ENCODE data around the gene COL9A3.
"Not testable (repeated sequence)": the region's sequence is repeated elsewhere in the genome, so short reads cannot be mapped to it uniquely, and the experiment has no call there.

Gene COL9A3

DNA sequence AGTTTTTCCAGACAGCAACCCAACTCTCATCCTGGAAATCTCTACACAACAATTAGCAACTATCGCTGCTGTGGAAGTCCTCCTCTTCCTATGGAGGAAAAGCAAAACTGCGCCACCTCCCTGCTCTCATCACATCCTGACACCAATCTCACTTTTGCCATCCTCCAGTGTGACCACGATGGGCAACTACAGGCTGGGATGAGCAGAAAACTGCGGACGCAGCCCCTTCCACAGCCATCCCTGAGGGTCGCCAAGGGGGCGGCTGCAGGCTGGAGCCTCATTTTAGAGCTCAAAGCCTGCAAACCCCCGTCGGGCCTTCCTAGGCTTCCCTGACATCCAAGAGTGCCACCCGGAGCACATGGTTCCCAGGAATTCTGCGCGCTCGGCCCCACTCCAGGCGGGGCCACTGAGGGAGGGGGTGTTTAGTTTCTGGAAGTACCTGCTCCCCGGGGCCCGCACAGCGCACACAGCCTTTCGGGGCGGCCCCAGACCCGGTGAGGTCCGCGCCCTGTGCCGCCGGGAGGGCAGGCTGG lies 43.6 kb downstream of the COL9A3 start:
- DNase-seq: no peak

DNA sequence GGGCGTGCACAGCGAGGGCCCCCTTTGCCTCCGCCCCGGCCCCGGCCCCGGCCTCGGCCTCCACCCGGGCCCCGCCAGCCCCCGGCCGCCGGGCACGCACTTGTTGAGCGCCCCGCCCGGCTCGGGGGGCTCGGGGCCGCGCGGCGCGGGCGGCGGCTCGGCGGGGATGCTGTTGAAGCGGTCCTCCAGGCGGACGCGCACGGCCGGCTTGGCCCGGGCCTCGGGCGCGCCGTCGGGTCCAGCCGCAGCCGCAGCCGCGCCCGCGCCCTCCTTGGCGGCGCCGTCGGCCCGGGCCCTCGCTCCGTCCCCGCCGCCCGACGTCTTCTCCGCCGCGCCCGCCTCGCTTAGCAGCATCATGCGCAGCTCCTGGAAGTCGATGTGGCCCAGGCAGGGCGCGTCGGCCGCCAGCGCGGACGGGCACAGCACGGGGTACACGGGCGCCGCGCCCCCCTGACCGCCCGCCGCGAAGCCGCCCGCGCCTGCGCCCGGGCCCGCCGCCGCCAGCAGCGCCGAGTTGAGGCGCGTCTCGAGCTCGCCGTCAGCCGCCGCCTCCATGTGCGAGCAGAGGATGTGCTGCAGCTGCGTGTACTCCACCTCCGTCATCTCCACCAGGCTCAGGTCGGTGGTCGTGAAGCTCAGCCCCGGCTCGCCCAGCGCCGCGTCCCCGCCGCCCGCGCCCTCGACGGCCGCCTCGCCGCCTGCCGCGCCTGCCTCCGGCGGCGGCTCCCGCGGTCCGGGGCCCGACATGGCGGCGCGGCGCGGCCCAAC lies 44.3 kb downstream of the COL9A3 start:
- no peak for DNase-seq

DNA sequence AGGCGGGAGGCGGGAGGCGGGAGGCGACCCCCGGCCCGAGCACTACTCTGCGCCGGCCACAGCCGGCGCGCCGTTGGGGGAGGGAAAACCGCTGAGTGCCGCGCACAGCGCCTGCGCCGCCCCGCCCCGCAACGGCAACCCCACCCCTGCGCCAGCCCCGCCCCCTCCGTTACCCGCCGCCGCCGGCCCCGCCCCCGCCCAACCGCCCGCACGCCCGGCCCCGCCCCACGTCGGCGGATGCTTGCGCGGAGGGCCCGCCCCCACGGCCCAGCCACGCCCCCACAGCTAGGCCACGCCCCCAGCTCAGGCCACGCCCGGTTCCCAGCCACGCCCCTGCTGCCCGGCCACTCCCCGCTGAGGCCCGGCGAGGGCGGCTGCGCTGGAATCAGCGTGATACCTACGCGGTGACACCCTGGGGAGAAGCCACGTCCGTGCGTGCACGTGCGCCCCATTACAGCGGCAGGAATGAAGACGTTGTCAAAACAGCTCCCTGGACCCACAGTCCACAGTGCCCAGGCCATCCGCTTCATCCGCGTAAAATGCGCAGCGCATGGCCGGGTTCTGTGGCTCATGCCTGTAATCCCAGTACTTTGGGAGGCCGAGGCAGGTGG lies 45.0 kb downstream of the COL9A3 start, which contains the start of gene TCFL5:
TCFL5 (minus strand) TSS at position 97 of the 611 bp plus-strand sequence. CDS start 152 bp downstream, outside the sequence.
- DNase-seq: peak; percentile 76

DNA sequence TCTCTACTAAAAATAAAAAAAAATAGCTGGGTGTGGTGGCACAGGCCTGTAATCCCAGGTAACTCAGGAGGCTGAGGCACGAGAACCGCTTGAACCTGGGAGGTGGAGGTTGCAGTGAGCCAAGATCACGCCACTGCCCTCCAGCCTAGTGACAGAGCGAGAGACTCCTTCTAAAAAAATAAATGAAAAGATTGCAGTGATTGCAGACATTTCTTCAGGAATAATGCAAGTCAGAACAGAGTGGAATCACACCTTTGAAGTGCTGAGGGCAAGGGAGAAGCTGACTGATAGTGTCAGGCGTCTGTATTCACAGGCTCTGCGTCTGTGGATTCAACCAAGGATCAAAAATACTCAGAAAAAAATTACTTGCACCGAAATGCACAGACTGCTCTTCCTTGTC lies 47.4 kb downstream of the COL9A3 start:
- no peak for DNase-seq

DNA sequence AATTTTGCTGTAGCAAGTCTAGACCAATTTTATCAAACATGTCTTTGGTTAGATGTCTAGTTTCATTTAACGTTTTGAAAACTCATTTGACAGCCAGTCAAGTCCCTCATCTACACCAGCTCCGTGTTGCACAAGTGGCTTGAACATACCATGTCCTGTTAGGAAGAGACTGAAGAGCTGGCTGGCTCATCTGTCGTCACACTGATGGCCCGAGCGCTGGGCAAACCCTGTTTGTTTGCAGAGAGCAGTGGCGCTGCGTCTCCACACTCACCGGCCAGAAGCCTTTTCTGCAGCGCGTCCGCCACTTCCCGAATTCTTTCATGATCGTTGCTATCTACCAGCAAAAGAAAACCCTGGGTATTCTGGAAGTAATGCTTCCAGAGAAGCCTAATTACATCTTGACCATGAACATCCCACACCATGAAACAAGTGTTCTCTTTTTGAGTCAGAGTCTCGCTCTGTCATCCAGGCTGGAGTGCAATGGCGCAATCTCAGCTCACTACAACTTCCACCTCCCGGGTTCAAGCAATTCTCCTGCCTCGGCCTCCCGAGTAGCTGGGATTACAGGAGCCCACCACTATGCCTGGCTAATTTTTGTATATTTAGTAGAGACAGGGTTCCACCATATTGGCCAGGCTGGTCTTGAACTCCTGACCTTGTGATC lies 55.5 kb downstream of the COL9A3 start:
- DNase-seq: no peak

DNA sequence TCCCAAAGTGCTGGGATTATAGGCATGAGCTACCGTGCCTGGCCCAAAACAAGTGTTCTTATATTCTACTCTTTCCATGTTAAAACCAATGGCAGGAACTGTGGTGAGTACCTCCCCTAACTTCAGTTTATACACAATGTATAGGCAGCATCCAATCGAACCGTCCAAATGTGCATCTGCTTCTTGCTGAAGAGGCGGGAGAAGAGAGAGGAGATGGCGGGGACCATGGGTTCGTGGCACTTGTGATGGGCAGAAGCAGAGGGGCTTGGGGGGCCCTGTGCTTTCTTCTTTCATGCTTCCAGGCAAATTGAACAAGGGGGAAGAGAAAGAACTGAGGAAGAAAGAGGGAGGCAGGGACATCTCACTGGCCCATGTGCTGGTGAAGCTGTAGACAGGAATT lies 56.0 kb downstream of the COL9A3 start:
- no peak for DNase-seq

DNA sequence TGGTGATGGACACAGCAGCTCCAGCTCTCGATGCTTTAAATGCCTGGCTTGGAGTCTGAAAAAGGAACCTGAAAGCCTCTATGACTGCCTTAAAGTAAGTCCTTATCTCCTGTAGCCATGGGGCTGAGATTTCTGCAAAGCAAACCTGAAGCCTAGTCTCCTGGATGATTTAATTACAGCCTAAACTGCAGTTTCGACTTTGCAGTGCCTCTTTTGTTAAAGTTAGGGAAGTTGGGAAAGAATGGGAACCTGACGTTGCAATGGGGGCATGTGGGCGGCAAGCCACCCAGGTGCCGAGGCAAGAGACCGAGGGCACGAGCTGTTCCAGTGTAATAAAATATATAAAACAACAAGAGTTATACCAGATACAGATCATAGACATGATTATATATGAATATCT lies 56.4 kb downstream of the COL9A3 start:
- no peak for DNase-seq

DNA sequence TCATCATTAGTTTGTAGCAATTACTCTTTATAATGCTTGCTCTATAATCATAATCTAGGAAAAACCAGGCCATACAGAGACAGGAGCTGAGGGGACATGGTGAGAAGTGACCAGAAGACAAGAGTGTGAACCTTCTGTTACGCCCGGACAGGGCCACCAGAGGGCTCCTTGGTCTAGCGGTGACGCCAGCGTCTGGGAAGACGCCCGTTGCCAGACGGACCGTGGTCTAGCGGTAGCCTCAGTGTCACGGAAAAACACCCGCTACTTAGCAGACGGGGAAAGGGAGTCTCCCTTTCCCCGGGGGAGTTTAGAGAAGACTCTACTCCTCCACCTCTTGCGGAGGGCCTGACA lies 56.8 kb downstream of the COL9A3 start:
- DNase-seq: not testable (repeated sequence)

DNA sequence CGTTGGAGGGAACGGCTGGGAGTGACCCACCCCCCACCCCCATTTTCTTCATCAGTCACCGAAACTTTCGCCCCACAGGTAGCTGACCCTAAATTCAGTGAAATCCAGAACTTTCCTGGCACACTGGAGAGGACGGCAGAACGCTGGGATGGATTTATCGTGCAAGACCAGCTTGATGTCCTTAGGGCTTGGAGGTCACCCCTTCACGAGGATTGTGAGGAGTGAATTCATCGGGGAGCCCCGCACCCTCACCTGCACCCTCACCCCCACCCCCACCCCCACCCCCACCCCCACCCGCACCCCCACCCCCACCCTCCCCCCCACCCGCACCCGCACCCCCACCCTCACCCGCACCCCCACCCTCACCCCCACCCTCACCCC lies 58.1 kb downstream of the COL9A3 start:
- no peak for DNase-seq

DNA sequence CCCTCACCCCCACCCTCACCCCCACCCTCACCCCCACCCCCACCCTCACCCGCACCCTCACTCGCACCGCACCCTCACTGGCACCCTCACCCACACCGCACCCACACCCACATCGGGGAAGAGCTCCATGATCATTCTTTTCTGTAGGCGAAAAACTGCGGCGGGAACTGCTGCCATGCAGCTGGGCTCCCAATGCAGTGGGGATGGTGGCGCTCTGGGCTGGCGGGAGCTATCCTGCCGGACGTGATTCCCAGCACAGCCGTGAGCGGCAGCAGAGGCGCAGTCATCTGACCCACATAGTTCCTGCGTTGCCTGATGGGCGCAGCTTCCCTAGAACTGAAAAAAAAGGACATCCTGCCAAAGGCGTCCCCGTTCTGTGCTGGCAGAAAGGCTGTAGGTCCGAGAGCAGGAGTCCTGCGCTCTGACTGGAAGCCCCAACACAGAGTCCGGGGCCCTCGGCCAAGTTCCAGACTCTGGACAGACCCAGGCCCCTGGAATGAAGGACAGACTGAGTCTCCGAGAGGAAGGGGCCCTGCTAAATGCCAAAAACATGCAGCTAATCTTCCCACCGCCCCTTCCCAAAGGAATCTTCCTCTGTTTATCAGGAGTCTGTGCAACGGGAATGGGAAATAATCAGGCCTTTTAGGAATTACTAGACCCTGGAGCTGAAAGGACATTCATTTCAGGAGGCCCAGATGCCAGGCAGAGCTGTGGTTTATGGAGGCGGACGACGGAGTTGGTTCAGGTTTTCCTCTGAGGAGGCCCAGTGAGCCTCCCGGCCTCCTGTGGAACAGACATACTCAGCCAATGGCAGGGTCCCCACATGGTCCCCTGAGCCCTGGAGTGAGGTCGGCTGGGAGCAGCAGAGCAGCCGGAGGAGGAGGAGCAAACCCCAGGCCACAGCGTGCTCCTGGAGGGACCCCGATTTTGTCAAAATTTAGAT lies 58.8 kb downstream of the COL9A3 start:
- no peak for DNase-seq

DNA sequence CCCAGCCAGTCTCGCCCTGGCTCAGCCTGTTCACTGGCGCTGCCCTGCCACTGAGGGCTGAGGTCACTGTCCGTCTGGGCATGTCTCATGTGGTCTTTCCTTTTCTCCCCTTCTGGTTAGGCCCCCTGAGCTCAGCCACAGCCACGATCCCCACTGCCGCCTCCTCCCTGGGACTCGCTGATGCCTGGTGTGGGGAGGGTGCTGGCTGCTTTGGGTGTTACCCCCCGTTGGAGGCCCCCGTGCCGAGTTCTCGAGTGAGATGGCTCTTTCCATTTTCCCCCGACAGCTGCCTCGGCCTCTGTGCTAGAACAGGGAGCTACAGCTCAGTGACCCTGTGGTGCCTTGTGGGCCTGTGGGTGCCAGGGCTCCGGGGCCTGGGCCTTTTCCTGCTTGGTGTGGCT lies 59.7 kb downstream of the COL9A3 start:
- no peak for DNase-seq

DNA sequence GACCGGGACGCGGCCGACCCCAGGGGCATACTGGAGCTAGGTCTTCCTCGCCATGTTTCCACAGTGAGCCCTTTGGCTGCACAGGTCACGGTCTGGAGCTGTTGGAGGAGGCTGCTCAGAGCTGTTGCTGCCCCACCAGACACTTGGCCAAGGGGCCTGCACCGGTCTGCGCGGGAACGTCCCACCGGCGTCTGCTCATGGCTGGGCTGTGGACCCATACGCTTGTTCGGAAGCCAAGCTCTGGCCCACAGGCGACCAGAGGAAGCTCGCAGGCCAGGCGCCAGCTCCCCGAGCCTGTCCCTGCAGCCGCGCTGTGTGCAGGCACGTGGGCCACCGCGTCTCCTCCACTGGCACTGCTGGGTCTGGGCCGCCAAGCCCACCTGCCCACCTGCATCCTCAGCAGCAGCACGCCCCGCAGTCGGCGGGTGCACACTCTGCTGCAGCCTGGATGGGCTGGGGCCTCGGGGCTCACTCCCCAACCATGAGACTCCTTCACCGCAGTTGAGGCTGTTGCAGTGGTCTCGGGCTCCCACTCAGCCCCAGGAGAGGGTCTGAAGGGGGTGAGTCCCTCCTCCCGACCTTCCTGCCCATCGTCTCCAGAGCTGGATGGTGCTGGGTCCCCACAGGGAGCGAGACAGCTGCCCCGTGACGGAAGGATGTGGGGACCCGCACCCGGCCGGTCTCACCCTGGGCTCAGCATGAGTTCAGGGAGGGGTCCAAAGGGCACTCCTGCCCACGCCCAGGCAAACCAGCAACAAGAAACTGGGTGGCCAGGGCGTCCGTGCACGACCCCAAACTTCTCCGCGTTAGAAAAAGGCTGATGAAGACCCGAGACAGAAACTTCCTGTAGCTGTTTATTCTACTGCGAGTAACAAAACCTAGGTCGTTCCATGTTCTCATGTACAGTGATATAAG lies 60.3 kb downstream of the COL9A3 start:
- DNase-seq: no peak

DNA sequence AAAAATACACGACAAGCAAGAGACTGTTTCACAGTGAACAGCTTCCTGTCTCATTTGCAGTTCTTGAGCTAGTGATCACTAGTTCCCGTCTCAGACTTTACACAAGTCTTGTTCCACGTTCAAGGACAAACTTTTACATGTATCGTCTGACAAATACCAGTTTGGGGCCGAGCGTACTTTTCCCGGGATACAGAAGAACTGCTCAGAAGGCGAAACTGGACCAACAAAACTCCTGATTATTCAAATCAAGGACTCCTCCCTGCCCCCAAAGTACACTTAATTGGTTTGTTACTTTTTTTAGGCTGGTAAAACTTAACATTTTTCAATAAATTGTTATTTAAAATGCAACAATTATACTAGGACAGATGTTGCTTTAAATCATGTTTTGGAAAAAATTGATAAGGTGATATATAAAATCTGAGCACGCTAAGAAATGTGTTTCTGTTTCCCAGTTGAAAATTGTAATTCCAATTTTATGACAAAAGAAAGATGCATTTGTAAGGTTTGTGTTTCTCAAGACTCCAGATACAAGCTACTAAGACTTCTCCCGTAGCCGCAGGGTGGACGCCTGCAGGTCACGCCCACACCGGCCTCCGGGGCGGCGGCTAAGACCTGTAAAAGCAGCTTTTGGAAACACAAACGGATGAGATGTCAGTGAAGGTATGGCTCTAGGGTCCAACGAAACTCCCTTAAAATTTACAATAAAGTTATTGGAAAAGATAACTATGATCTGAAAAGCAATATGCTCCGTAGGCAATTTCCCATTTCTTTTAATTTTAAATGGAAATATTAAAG lies 61.6 kb downstream of the COL9A3 start:
- DNase-seq: no peak

DNA sequence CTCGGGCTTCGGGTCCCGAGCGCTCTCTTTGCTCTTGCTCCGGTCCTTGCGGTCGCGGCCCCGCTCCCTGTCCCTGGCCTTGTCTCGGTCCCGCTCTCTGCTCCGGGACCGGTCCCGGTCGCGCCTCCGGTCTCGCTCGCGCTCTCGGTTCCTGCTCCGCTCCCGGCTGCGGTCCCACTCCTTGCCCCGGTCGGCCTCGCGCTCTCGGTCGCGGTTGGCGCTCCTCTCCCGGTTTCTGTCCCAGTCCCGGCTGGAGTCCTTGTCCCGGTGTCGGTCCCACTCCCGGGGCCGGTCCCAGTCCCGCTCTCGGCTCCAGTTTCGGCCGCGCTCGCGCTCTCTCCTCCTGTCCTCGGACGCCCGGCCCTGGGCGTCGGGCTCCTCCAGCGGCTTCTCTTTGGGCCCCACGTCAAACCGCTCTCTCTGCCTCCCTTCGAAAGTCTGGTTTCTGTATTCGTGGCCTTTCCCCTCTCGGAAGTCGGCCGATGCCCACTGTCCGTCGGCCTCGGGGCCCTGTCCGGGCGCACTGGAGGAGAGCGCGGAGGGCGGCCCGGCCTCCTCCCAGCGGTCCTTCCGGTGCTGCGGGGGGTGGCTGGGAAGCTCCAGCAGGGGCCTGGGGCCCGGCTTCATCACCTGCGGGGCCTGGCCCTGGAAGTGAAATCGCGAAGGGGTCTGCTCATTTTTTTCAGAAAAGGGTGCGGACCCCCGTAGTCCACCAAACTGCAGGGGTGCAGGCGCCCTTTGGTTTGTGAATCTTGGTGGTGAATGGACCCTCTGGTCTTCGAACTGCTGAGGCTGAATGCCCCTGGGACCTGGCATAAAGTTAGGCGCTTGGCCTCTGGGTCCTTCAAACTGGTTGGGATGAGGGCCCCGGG lies 62.7 kb downstream of the COL9A3 start:
- DNase-seq: no peak

DNA sequence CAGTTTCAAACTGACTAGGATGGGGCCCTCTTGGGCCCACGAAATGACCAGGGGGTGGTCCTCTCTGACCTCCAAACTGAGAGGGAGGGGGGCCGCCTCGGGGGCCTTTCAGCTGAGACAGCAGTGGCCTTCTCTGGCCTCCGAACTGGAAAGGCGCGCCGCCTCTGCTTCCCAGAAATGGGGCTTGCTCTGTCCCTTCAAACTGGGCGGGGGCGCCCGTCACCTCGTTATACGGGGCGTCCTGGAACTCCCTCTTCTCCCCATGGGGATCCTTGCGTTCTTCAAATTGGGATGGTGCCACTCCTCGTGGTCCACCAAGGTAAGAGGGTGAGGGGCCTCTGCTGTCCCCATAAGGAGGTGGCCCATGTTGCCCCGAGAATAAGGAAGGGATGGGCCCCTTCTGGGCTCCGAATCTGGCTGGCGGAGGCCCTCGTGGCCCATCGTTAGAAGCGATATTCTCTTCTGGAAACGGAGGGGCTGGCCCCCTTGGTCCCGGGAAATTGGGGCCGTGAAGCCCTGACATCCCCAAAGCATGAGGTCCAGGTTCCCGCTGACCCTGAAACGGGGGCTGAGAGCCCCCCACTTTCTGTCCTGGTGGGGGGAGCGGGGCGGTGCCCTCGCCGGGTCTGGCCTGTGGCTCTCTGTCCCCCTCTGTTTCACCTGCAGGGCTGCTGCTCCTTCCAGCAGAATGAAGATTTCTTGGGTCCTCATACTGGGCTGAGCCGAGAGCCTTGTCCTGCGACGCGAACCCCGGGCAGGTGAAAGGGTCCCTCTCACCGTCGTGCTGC lies 63.5 kb downstream of the COL9A3 start:
- DNase-seq: no peak

DNA sequence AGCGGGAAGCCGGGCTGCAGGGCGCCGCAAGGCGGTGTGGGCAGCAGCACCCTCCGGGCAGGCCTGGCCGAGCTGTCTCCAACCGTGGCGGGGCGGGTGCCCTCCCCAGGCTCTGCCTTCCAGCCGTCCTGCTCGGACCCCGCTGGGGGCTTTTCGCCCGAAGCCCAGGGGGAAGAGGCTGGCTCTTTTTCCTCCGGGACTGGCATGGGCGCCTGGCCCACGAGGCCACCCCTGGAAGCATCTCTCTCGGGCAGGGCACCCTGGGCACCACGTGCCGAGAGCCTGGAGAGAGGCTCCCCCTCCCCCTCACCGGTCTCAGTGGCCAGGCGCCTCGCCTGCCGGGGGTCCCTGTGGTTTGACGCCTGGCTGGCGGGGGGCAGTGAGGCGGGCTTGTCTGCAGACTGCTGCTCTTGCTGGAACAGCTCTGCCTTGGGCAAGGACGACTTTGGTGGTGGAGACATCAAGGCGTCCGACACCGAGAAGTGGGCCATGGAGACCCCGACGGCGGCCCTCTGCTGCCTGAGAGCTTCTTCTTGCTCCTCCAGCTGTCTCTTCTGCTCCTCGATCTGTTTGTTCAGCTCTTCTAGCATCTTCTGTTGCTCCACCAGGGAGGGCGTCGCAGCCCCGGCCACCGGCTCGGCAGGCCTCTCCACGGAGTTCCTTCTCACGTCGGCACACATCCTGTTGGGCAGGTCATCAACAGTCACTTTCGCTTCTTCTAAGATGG lies 64.2 kb downstream of the COL9A3 start:
- no peak for DNase-seq

DNA sequence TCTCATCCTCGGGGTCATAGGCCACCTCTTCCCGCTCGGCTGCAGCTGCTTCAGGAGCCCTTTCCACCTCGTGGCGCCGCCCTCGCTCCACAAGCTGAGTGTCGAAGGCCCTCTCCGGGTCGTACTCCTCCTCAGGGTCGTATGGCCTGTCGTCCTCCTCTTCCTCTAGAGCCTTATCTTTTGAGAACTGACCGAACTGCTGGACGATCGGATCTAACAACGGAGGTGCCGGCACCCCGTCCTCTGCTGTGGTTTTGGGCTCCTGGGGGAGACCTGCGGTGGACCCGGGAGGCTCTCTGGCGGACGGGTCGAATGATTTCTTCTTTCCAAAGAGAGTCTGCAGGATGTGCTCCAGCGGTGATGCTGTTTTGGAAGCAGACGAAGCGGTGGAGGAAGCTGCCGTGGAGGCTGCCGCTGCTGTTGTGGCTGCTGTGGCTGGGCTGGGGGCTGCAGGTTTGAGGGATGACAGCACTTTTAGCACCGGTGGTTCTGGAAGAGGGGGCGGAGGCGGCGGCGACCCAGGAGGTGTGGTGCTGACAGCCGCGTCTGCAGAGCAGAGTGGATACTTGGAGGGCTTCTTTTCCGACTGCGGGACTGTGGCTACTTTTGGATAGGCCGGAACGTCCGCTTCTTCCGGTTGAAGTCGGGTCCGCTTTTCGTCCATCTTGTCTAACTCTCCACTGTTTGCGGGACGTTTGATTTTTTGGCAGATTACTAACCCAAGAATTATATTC lies 65.0 kb downstream of the COL9A3 start:
- no peak for DNase-seq

DNA sequence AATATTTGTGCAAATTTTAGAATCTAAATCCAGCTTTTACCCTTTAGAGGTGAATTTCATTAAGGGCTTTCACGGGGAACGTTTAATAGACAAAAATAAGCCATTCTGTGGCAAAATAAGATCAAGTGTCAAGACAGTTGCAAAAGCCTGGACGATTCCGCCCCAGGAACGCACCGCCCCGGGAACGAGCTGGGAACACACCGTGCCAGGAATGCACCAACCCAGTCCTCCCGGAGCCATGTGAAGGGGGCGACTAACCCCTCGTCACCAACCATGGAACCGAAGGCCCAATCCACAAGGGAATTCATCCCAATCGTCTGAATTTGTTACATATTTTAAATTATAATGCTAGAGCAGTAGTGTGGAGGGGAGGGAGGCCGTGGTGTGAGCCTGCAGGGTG lies 65.6 kb downstream of the COL9A3 start:
- no peak for DNase-seq
